HG03095 (cell line): ENCODE results near the gene OR6C3.
"Not testable (repeated sequence)": the region's sequence is repeated elsewhere in the genome, so short reads cannot be mapped to it uniquely, and the experiment has no call there.

Experiments
- ATAC-seq: cut with Tn5 transposase; IDR thresholded peaks from one replicate; pipeline ENCODE4 v1.9.1; 2021; ENCODE audit warnings: moderate library complexity; ENCODE audit not compliant: unreplicated experiment

Gene OR6C3

DNA sequence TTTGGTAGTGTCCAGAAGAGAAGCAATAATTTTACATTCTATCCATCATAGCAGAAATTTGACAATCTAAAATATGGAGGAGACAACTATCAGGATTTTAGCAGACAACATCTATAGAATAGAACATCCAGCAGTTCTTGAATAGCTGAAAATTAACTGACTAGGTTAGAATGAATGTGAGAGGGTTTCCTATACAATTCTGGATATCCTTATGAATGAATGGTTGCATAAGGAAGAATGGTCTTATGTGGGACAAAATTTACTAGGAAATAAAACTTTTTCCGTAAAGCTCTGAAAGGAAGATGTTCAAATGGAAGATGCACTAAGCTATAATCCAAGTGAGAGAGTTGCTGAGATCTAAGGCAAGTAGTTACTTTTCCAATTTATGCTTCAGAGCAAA lies at the start of gene OR6C3:
Gene OR6C3, plus strand, starts transcription at position 301 of the 400 bp plus-strand sequence. CDS start 955 bp downstream, outside the sequence.
- ATAC-seq: no peak

GRCh38 chr12:55280991-55281390 lies 49.6 kb upstream of the OR6C3 start:
- ATAC-seq: no peak

- ATAC-seq: no peak
These were observed 40.5 kb upstream of the OR6C3 start for GRCh38 chr12:55289999-55290398.

DNA sequence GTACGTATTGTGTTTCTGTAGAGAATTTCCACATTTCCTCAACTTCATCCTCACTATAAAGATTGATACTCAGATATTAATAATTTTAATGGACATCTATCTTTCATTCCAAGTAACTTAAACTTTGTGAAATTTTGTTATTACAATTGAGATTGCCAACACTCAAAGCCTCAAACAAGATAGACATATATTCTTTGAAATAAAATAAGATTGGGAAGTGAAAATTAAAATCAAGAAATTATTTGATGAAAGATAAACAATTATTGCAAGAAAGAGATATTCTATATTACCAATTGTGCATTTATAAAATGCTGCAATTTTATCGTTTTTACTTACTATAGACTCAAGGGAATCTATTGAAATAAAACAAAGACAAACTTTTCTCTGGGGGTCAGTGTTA lies 34.1 kb upstream of the OR6C3 start, which contains the start of gene OR6C6:
Gene OR6C6, minus strand, starts transcription at position 101 of the 400 bp plus-strand sequence. CDS start 1,337 bp downstream, outside the sequence.
- no peak for ATAC-seq

- ATAC-seq: no peak
These were observed 16.5 kb upstream of the OR6C3 start, which contains the start of gene OR6C1 for GRCh38 chr12:55314043-55314442. TSS of gene OR6C1 (plus strand) at chr12:55314343. CDS start at chr12:55320600, 6,257 bp downstream.

- no peak for ATAC-seq
These were observed 10.3 kb upstream of the OR6C3 start for GRCh38 chr12:55320201-55320600.

- not testable (repeated sequence) for ATAC-seq
These were observed 4.7 kb upstream of the OR6C3 start for GRCh38 chr12:55325801-55326200.

DNA sequence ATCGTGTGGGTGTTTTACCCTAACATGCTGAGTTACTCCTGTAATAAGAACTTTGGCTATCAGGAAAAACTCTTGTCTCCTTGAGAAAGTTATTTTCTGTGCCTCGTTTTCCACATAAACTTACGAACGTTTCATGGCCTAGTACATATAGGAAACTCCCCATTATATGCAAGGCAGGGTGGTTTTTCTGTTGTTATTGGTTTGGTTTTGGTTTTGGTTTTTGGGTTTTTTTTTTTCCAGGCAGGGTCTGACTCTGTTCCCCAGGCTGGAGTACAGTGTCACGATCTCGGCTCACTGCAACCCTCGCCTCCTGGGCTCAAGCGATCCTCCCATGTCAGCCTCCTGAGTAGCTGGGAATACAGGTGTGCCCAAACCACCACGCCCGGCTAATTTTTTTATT lies 5.5 kb downstream of the OR6C3 start:
- no peak for ATAC-seq

DNA sequence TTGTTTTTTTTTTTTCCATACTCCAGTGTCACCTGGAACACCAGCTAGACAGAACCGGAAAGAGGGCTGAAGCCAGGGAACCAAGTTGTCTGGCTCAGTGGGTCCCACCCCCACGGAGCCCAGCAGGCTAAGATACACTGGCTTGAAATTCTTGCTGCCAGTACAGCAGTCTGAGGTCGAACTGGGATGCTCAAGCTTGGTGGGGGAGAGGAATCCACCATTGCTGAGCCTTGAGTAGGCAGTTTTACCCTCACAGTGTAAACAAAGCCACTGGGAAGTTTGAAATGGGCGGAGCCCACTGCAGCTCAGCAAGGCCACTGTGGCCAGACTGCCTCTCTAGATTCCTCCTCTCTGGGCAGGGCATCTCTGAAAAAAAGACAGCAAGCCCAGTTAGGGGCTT lies 24.8 kb downstream of the OR6C3 start:
- not testable (repeated sequence) for ATAC-seq

- no peak for ATAC-seq
These were observed 32.1 kb downstream of the OR6C3 start, which contains the start of gene OR6C75 for GRCh38 chr12:55362675-55363074. TSS of gene OR6C75 (plus strand) at chr12:55362975. CDS start at chr12:55365111, 2,136 bp downstream.

DNA sequence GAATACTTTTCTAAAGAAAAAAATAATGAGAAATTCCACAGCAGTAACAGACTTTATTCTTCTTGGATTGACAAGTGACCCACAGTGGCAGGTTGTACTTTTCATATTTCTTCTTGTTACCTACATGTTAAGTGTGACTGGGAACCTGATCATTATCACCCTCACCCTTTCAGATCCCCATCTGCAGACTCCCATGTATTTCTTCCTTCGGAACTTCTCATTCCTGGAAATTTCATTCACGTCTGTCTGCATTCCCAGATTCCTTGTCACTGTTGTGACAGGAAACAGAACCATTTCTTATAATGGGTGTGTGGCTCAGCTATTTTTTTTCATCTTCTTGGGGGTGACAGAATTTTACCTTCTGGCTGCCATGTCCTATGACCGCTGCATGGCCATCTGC lies 34.5 kb downstream of the OR6C3 start:
- ATAC-seq: no peak

GRCh38 chr12:55372521-55372920 lies 42.0 kb downstream of the OR6C3 start:
- ATAC-seq: no peak
